GM12878 (cell line): Measurements from ENCODE around the gene PPRC1. TPM values are rescaled to one million over a fixed set of nuclear protein-coding genes. Genes with fewer than 3 reads are reported as not detected.
A peak's percentile ranks its signal among the peaks of the same experiment; 100 is the strongest.

Experiments used
- ASH2L ChIP-seq: fragments of 300-600, 200-600 bp; sonication (generic); IDR thresholded peaks from 2 replicates; pipeline ENCODE4 v1.6.1; 2017; ENCODE audit warnings: low read depth, mild to moderate bottlenecking, borderline replicate concordance
- BMI1 ChIP-seq: fragments of 450-650 bp; IDR thresholded peaks from 2 replicates; pipeline ENCODE4 v1.6.1; 2016; ENCODE audit warnings: mild to moderate bottlenecking, moderate library complexity, borderline replicate concordance
- BRCA1 ChIP-seq: IDR thresholded peaks from 2 replicates; pipeline ENCODE4 v1.6.1; 2011; ENCODE audit warnings: low read depth, low read length, improper control_type of control experiment
- CHD1 ChIP-seq: IDR thresholded peaks from 2 replicates; pipeline ENCODE4 v1.6.1; 2012; ENCODE audit warnings: low read depth, low read length, improper control_type of control experiment
- CHD2 ChIP-seq: IDR thresholded peaks from 2 replicates; pipeline ENCODE4 v1.6.1; 2011; ENCODE audit warnings: low read depth, low read length, improper control_type of control experiment, borderline replicate concordance
- CUX1 ChIP-seq: IDR thresholded peaks from 2 replicates; pipeline ENCODE4 v1.6.1; 2012; ENCODE audit warnings: improper control_type of control experiment, low read depth, low read length; ENCODE audit not compliant: insufficient replicate concordance
- ETV6 ChIP-seq, 2 experiments: fragments of 450-650 bp in 1 of 2; IDR thresholded peaks in 1 of 2; conservative IDR thresholded peaks in 1 of 2; 2 replicates each; pipeline ENCODE4 v1.6.1; 2014; ENCODE audit warnings: antibody characterized with exemption in 1 of 2, borderline replicate concordance in 1 of 2, low read depth in 1 of 2, mild to moderate bottlenecking in 1 of 2, moderate library complexity in 1 of 2
- JUNB ChIP-seq: IDR thresholded peaks from 2 replicates; pipeline ENCODE4 v1.6.1; 2016; ENCODE audit warnings: antibody characterized with exemption, mild to moderate bottlenecking
- MEF2A ChIP-seq: IDR thresholded peaks from 2 replicates; pipeline ENCODE4 v1.6.1; 2011; ENCODE audit warnings: low read depth, mild to moderate bottlenecking, low read length, moderate library complexity; ENCODE audit not compliant: insufficient read depth
- MLLT1 ChIP-seq: fragments of 450-650 bp; IDR thresholded peaks from 2 replicates; pipeline ENCODE4 v1.6.1; 2016; ENCODE audit warnings: mild to moderate bottlenecking
- POLR2A ChIP-seq: IDR thresholded peaks from 2 replicates; pipeline ENCODE4 v1.6.1; 2011; ENCODE audit warnings: low read depth, mild to moderate bottlenecking, low read length
- RELB ChIP-seq: fragments of 450-650 bp; IDR thresholded peaks from 2 replicates; pipeline ENCODE4 v1.6.1; 2017; ENCODE audit warnings: low read depth, mild to moderate bottlenecking, moderate library complexity
- TCF12 ChIP-seq: IDR thresholded peaks from 2 replicates; pipeline ENCODE4 v1.6.1; 2011; ENCODE audit warnings: low read depth, mild to moderate bottlenecking, low read length
- ZBTB4 ChIP-seq: fragments of 450-650 bp; formaldehyde crosslinking; IDR thresholded peaks from 2 replicates; pipeline ENCODE4 v1.4.0; 2022; ENCODE audit warnings: mild to moderate bottlenecking, moderate library complexity
- ZNF217 ChIP-seq: fragments of 450-650 bp; IDR thresholded peaks from 2 replicates; pipeline ENCODE4 v1.6.1; 2017; ENCODE audit warnings: antibody characterized with exemption, mild to moderate bottlenecking
- polyA plus RNA-seq, 11 experiments: library from polyadenylated mRNA; depleted of rRNA in 4 of 11; unstranded in 6 of 11; stranded (reverse) in 5 of 11; fragments of >200 nt; fragmentation: Nextera tagmentation in 4 of 11; fragmentation: Illumina TruSeq in 1 of 11; extraction: Ambion mirVana in 4 of 11; extraction: Trizol in 1 of 11; gene quantifications; 1 replicate in 1 of 11; 2 replicates in 10 of 11; pipeline versions ENCODE4 v1.2.1 to v1.2.3, GENCODE V29; 2011 to 2016; ENCODE audit warnings: inconsistent platforms in 2 of 11, missing spikeins in 2 of 11, low read depth in 1 of 11
- total RNA-seq, 4 experiments: library from RNA; depleted of rRNA in 3 of 4; stranded (reverse); fragments of >200 nt in 3 of 4; fragmentation: Illumina TruSeq in 1 of 4; extraction: Trizol in 1 of 4; gene quantifications; 2 replicates each; pipeline versions ENCODE4 v1.2.1 to v1.2.3, GENCODE V29; 2013 to 2021

Gene PPRC1
- total and polyA plus RNA-seq, 10 of the 15 experiments (the other 5 are each of a cell fraction or from before 2014, with no cell fraction given) = 13.1 to 69.8 (median 32.4) TPM

- TF ChIP-seq CUX1 (no peak), BMI1 (no peak), ASH2L (no peak), ZNF217 (no peak), ZBTB4 (CRISPR knock-in tag) (0 out of 2 replicates have a peak, but pooled peaks have one; percentile 56), MLLT1 (0 out of 2 replicates have a peak, but pooled peaks have one; percentile 68), BRCA1 (peak; percentile 10; the same call in 1 of the 2 replicates), JUNB (no peak), MEF2A (no peak), CHD2 (peak; percentile 68), TCF12 (no peak), CHD1 (no peak), ETV6 (conservative IDR thresholded peaks at IDR 0.05 in 1 of 2, IDR thresholded peaks at IDR 0.05 in 1 of 2; ENCODE audit: borderline replicate concordance in 1 of 2, low read depth in 1 of 2) (no peak), RELB (peak; percentile 62; the same call in 1 of the 2 replicates), POLR2A (peak; percentile 75)
These were observed 15.3 kb upstream of the PPRC1 start (continued) for GRCh38 chr10:102117391-102118159.
